NT2/D1 (cell line): Measurements from ENCODE around the gene SHB.

Experiments used
- SUZ12 ChIP-seq: IDR thresholded peaks from 2 replicates; pipeline ENCODE4 v1.6.1; 2011; ENCODE audit not compliant: insufficient read length, insufficient read depth; ENCODE audit errors: extremely low read depth
- YY1 ChIP-seq: IDR thresholded peaks from 2 replicates; pipeline ENCODE4 v1.6.1; 2011; ENCODE audit not compliant: insufficient read length, insufficient read depth
- ZNF274 ChIP-seq: IDR thresholded peaks from 2 replicates; pipeline ENCODE4 v1.6.1; 2011; ENCODE audit warnings: mild to moderate bottlenecking, low read depth, low read length

GRCh38 chr9:38043931-38044623 lies 24.9 kb downstream of the SHB start:
- TF ChIP-seq YY1 (no peak), SUZ12 (no peak), ZNF274 (no peak)
